Neural progenitor cell (in vitro differentiated cells): ENCODE measurements around the gene TEP1.

Source experiments
- CTCF ChIP-seq: fragments of 200-600 bp; sonication (generic); IDR thresholded peaks from 2 replicates; pipeline ENCODE4 v1.5.1; 2017; ENCODE audit warnings: antibody characterized with exemption, mild to moderate bottlenecking
- EZH2 ChIP-seq: fragments of 200-600 bp; sonication (generic); IDR thresholded peaks from 2 replicates; pipeline ENCODE4 v1.6.1; 2017; ENCODE audit warnings: antibody characterized with exemption, mild to moderate bottlenecking, moderate library complexity
- EZH2phosphoT487 ChIP-seq: fragments of 200-600 bp; sonication (generic); IDR thresholded peaks from 2 replicates; pipeline ENCODE4 v1.6.1; 2017; ENCODE audit warnings: antibody characterized with exemption

- no peak for TF ChIP-seq CTCF
- no peak for TF ChIP-seq EZH2phosphoT487
- TF ChIP-seq EZH2: no peak
Measured at GRCh38 chr14:20460458-20461224, 47.3 kb upstream of the TEP1 start.
